Measurements from ENCODE around the gene LYL1.

The LYL1 gene

DNA sequence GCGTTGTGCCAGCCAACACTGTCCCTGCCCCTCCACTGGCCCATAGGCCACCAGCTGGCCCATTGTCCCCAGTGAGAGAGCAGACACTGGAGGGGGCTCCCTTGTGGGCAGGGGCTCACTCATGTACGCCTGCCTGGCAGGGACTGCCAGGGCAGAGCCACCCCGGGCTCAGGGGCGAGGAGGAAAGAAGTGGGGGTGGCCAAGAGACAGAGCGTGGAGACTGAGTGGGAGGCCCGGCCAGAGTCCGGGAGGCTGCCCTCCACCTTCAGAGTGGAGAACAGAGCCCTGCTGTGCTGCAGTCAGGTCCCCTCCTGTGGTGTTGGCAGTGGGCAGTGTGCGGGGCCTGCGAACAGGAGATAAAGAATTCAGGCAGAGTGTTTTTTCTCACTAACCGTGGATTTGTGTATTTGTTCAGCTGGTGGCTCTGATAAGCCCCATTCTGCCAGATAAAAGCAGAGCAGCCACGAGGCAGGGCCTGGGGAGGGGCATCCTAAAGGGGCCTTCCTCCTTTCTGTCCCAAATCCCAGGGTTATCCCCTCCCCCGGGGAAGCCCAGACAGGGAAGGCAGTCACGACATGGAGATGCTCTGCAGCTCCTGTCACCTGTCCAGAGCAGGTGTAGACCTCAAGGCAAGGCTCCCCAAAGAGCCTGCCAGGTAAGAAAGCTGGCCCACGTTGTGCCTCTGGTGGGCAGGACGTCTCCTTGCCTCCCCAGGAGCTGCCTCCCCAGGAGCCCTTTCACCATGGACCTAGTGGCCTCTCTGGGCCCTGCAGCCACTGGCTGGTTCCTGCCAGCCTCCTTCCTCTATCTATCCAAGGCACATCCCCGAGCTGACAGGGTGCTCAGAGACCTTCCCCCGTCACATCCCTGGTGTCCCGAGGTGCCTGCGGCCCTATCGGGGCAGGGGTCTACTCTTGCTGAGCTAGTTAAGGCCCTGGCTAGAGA is 33.0 kb downstream of the LYL1 start:
- in situ Hi-C loops (cut with MboI; ENCODE audit: low pct_unique_long_range_greater_than_20kb, low sequenced_read_pairs): no loop called here
- no peak for DNase-seq

DNA sequence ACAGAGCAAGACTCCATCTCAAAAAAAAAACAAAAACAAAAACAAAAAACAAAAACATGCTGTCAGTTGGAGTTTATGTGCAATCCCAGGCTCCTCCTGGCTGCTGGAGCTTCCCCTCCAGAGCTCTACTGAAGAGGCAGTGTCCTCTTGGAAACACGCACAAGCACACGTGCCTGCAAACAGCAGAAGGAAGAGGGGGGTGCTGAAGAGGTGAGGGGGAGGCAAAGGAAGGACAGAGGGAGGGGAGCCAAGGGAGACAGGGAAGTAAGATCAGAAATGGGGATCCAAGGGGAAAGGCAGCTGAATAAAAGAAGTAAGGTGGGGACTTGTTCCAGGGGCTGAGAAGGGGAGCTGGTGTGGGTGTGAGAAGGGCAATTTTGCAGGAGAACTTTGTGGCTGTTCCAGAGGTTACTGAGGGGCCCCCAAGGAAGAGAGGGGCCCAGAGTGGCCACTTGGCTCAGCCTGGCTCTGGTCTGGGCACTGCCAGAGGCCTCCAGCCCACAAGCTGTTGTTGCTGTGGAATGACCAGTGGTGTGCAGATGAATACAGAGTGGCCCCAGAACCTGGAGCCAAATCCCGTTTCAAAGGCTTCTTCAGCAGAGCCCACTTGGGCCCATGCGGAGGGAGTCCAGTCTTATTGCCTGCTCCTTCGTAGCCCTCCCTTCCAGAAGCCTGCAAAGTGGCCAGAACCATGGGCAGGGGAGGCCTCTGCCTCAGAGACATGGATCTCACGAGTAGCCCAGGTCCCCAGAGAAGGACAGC is 34.4 kb downstream of the LYL1 start:
- in situ Hi-C loops (cut with MboI; ENCODE audit: low pct_unique_long_range_greater_than_20kb, low sequenced_read_pairs): no loop called here

DNA sequence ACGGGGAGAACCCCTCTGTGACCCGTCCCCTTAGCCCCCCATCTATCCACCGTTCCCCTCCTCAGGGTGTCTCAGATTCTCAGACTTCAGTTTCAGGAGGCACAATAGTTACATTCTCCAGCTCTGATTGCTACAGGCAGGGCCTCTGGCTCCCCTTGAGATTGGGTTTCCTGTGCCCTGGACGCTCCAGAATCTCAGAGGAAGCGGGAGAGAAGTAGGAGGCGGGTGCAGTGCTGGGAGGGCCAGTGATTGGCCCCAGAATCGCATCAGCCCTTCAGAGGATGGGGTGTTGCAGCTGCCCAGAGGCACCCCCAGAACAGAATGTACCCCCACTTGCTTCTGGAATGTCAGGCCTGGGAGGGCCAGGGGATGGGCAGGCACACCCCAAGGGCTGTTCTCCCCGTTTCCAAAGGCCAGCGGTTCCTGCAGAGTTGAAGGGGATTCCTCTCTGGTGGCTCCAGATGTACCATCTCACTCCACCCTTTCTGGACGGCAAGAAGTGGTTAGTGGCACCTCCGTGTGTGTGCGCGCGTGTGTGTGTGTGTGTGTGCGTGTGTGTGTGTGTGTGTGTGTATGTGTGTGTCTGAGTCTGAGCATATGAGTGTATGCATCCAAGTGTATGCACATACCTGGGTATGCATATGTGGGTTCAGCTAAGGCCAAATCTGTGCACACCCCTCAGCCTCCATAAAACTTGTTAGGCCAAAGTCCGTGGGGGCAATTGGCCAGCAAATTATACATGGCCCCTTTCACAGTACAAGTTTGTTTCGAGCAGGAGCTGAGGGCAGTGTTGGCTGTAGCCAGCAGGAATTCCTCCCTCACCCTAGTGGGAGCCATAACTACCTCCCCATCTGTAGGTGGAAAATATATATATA is 35.5 kb downstream of the LYL1 start:
- in situ Hi-C loops (cut with MboI; ENCODE audit: low pct_unique_long_range_greater_than_20kb, low sequenced_read_pairs): no loop called here
- DNase-seq: no peak

More for the DNA sequence above, 34.4 kb downstream of the LYL1 start:
- DNase-seq: no peak

DNA sequence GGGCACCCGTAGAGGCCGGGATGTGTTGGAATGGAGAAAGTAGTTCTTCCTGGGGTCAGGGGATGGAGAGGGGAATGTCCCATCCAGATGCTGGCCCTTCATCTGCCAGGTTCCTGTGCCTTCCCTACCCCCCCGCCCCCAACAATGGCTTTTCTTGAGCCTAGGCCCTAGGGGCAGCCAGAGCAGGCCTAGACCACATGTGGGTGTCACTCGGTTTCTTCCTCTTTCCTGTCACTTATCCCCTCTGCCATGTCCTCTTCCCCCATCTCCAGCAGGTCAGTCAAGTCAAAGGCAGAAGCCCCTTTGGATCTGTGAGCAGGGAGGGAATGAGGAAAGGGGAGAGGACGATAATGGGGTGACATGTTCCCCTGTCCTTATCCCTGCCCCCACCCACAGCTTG is 36.4 kb downstream of the LYL1 start:
- in situ Hi-C loops (cut with MboI; ENCODE audit: low pct_unique_long_range_greater_than_20kb, low sequenced_read_pairs): no loop called here
- DNase-seq: peak; percentile 52

DNA sequence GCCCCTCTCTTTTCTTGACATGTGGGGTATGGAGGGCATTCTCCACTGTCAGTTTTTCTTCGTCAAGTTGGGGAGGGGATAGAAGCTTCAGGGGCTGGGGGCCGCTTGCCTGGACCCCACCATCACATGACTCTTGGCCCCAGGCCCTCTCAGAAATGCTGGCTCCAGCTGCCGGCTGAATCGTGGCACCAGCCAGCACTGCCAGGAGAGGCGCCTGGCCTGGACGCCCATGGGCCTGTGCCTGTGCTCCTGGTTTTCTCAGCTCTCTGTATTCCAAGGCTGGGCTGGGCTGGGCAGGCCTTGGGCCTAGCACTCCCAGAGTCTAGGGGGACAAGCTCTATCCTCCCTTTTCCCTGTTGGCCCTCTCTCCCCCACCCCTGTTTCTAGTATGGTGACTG is 38.6 kb downstream of the LYL1 start:
- DNase-seq: no peak
- in situ Hi-C loops (cut with MboI; ENCODE audit: low pct_unique_long_range_greater_than_20kb, low sequenced_read_pairs): no loop called here

DNA sequence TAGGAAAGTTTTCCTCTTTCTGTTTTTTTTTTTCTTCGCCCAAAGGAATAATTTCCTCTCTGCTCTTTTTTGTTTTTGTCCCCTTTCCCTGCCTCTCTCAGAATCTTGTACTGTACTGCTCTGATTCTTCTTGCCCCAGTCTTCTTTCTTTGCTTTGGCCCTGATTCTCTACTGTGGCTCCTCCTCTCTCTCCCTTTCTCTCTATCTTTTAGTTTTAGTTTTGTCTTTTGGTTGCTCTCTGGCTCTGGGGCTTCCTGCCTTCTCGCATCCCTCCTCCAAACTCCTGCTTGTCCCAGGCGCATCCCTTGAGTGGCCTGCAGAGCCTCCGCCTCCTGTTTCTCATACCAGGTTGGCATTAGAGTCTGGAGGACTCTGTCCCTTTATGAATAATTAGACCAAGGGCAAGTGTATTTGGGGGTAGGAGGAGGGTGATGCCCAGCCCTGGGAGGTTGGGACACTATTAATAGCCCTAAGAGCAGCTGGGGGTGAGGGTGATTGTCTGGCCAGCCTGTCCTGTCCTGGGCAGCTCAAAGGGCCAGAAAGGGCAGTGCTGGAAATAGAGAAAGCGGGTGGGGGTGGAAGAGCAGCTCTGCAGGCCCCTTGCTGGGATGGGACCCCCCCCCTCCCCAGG is 39.1 kb downstream of the LYL1 start:
- in situ Hi-C loops (cut with MboI; ENCODE audit: low pct_unique_long_range_greater_than_20kb, low sequenced_read_pairs): no loop called here
- DNase-seq: no peak

DNA sequence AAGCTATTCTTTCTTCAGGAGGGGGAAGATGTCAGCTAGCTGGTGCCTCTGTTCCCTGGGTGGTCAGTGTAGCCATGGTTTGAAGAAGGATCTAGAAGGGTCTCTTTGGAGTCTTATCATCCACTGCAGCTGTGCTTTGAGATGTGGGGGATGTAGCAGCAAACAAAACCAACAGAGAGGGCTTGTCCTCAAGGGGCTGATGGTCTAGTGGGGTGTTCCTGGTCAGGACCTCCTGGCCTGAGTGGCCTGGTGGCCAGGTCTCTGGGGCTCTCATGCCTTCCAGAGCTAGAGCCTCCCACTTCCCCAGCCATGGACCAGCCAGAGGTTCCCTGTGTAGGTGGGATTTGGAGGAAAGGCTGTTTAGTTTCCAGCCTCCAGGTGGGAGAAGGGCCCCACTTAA is 40.3 kb downstream of the LYL1 start:
- DNase-seq: no peak
- in situ Hi-C loops (cut with MboI; ENCODE audit: low pct_unique_long_range_greater_than_20kb, low sequenced_read_pairs): no loop called here

DNA sequence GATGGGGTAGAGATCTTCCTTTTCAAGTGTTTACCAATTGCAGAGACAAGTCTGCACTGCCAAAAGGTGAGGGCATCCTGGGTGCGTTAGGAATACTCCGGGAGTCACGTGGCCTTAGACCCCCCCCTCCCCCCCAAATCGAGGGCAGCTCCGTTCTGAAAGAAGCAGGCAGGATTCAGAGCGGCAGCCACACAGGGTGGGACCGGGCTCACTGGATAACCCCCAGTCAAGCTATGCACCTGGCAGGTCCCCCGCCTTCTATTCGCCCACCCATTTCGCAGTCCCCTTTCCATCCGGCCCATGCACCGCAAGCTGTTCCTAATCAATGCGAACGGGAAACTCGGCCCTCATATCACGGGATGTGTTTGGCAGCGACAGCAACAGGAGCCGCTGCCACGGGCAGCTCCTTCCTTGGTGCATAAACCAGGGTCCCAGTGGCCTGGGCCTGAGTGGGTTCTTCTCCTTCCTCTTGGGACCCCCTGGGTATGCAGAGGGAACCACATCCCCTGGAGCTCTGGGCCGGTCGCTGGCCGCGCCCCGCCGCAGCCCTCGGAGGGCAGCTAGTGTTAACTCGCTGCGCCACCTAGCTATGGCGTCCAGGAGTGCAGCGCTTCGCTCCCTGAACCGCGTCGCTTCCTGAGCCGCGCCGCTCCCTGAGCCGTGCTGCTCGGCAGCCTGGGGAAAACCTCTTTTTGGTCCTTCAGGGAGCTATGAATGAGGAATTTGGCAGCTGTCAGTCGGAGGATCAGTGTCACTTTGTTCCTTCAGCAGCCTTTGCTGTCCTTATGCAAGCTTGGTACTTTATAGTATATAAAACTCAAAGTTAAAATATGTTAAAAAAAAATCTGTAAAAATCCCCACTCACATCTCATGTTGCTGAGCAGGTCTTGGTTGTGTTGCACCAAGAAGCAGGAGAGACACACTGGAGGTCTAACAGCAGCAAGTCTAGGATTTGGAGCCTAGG is 41.4 kb downstream of the LYL1 start:
- DNase-seq: peak; percentile 77
- in situ Hi-C loops (cut with MboI; ENCODE audit: low pct_unique_long_range_greater_than_20kb, low sequenced_read_pairs): no loop called here

DNA sequence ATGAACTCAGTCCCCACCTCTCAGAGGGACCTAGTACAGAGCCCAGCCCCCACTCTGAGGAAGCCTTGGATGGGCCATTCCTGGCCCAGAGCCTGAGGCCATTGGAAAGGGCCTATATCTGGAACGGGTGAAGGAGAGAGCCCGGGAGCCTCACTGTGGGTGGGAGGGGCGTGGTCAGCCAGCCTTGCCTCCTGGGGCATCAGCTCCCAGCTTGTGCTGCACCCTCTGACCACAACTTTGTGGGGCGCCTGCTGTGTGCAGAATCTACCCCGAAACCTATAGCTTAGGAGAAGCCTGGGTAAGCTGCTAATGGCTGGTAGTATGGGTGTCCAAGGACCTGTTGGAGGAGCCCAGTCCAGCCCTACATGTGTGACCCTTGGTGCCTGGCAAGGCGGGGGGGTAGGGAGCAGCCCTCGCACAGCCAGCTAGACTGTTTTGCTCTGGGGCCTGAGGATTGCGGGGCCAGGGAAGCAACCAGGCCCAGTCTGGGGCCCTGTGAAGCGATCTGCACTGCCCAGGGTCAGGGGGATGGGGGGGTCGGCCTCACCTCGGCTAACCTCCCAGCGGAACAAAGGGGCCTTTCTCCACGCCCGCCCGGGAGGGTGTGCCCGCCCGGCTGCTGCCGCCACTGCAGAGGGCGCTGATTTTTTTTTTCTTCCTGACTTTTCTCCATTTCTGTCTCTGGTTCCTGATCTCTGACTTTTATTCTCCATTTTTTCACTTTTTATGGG is 42.3 kb downstream of the LYL1 start:
- in situ Hi-C loops (cut with MboI; ENCODE audit: low pct_unique_long_range_greater_than_20kb, low sequenced_read_pairs): no loop called here
- no peak for DNase-seq

DNA sequence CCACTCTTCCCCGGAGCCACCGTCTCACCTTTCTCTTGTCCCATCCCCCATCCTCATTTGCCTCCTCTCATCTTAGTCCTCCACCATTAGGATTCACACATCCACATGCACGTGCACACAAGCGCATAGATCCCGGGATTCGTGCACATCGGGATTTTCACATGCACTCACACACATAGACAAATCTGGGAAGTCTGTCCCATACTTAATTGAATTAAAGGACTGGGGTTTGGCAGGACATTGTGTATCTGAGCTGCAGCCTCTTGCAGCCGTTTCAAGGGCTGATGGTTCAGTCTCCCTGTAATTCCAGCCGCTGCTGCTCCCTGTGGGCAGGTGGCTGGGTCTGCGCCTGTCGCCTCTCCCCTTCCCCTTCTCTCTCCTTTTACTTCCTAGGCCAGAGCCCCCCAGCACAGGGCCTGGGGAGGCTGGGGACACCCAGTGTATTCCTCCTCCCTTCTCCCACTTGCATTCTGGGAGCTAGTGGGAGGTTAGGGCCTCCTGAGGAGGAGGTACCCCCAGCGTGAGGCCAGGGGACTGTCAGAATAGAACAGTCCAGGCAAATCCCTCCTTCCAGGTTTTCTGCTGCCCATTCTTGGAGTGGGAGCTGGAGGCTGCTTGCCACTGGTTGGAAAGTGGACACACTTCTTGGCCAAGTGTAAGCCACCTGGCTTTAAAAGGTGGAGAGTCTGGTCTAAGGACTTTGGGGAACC is 43.6 kb downstream of the LYL1 start:
- in situ Hi-C loops (cut with MboI; ENCODE audit: low pct_unique_long_range_greater_than_20kb, low sequenced_read_pairs): no loop called here
- no peak for DNase-seq

DNA sequence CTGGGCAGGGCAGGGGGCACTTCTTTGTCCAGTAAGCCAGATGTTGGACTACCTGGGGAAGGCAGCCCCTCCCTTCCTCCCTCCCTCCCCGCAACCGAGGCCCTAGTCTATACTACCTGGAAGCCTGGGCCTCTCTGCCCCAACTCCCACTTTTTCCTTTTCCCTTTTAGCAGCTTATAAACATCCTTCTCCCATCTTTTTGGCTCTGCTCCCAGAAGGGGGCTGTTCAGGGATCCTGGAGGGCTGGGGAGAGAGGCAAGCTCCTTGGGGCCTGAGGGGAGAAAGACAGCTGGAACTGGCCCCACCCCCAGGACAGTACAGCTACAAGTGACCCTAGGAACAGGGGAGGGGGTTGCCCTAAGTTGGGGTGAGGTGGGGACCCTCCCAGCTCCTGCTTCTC is 44.9 kb downstream of the LYL1 start:
- in situ Hi-C loops (cut with MboI; ENCODE audit: low pct_unique_long_range_greater_than_20kb, low sequenced_read_pairs): no loop called here

DNA sequence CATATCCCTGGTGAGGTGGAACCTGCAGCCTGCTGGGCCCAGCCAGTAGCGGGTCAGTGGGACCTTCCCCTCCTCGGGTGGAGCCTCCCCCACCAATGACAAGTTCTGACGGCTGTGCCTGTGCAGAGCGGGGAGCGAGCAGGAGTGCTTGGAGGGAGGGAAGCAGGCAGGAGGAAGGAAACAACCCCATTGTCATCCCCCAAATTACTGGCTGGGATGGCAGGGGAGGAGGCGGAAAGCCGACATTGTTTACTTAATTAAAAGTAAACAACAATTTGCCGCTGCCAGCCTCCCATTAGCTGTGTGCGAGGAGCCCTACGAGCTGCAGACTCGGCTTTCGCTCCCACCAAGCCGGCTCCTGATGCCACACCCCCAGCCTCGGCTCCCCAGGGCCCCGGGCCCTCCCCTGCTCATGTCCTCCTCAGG is 45.5 kb downstream of the LYL1 start:
- in situ Hi-C loops (cut with MboI; ENCODE audit: low pct_unique_long_range_greater_than_20kb, low sequenced_read_pairs): no loop called here
- DNase-seq: no peak

More for the DNA sequence above, 44.9 kb downstream of the LYL1 start:
- DNase-seq: no peak

DNA sequence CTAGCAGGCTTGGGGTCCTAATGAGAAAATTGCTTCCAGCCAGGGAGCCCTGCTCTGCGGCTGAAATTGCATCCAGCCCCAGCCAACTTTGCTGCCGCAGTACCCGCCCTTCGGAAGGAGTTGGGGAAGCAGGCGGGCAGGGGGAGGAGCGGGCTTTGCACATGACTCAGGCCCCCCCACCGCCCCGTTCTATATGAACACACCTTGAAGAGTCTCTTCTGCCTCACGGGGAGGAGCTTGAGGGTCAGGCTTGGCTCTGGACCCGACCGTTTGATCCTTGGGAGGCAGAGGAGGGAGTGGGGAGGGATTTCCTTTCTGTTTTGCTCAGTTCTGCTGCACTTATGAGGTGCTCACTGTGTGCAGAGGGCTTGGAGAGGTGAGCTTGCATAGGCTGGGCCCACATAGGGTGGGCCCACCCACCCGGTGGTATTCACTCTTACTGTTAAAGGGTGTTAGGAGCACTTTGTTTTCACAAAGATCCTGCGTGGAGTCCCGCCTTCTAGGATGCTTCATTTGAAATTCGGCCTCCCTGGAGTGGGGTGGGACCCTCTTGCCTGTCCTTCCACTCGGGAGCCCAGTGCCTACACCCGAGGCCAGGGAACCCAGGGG is 46.5 kb downstream of the LYL1 start:
- in situ Hi-C loops (cut with MboI; ENCODE audit: low pct_unique_long_range_greater_than_20kb, low sequenced_read_pairs): no loop called here
- no peak for DNase-seq

DNA sequence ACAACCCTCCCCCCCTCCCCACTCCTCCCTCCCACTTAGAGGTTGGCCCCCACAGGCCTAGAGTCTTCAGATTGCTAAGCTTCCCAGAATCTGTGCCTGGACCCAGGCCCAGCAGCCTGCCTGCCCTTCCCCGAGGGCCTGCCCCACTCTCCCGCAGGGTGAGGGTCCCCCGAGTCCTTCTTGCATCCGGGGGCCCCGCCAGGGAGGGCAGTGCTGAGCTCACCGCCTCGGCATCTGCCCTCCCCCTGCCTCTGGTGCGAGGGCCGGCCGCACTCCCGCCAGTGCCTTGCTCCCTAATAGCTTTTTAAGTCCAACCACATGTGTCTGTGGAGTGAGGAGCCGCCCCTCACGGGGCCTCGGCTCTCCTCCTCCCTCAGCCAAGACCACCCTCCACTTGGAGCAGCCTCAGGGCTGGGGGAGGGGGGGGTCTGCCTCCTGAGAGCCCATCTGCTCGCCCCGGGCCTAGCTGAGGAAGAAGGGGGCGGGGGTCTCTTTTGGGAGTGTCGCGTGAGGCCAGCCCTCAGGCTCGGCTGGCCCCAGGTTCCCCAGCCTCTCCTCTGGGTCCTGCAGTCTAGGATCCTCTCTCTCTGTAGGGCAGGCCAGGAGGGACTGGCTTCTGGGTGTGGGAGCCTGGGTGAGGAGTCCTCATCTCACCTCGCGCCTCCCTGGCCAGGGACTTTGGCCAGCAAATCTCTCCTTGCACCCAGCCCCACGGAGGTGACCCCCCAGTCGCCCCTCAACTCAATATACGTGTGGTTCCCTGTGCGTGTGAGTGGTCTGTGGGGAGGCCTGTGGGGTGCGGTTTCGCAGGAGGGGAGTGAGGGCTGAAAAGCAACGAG is 47.2 kb downstream of the LYL1 start:
- DNase-seq: no peak
- in situ Hi-C loops (cut with MboI; ENCODE audit: low pct_unique_long_range_greater_than_20kb, low sequenced_read_pairs): no loop called here

DNA sequence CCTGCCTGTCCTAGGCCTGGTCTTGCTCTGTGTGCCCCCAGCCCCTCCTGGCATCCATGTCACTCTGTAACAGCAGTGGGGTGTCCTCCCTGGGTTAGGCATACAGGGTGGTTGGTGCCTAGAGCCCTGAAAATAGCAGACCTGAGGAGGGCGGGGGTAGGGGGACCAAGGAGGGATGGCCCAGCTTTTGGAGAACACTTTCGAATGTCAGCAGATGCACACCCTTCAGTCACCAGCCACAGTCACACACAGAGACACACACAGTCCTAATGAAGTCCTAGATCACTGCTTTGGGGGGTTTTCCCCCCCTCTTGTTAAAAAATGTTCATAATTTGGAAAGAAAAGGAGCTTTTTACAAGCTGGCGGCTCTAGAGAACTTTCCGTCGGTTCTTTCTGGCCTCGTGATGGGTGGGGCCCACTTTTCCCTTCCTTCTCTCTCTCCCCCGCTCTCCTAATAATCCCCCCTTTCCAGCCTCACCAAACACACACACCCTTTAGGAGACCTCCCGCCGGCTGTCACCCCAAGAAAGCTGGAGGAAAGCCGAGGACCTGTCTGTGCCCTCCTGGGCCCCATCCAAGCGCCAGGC is 47.9 kb downstream of the LYL1 start:
- in situ Hi-C loops (cut with MboI; ENCODE audit: low pct_unique_long_range_greater_than_20kb, low sequenced_read_pairs): no loop called here
- no peak for DNase-seq
